Measurements from ENCODE around the gene TSPAN10. TPM values are rescaled to one million over a fixed set of nuclear protein-coding genes. Genes with fewer than 3 reads are reported as not detected.

TSPAN10 gene
- total RNA-seq, 2 experiments from 2014 or later, result 0.17 TPM; not detected in 1

- DNase-seq (no peak), ATAC-seq (ENCODE audit: poor library complexity) (no peak)
- no peaks in the 10 kb centered on the region for H3K36me3 ChIP-seq (ENCODE audit: insufficient read depth, low read length)
- Mint-ChIP-seq H3K9me3 (no peaks in the 10 kb centered on the region), H3K27me3 (no peaks in the 10 kb centered on the region), H3K27ac (no peak overlapping the region), H3K4me3 (no peak overlapping the region), H3K36me3 (ENCODE audit: low read depth) (peaks cover 4% of the 10 kb centered on the region), H3K4me1 (ENCODE audit: low read depth) (peaks cover 11% of the 10 kb centered on the region)
- no peak overlapping the region for H3K4me3 ChIP-seq (ENCODE audit: low read length)
- H3K9me3 ChIP-seq (ENCODE audit: control insufficient read depth in 1 of 2, insufficient read depth in 1 of 2, low read length in 2 of 2), result no peaks in the 10 kb centered on the region
- no peak for TF ChIP-seq CTCF (IDR thresholded peaks at IDR 0.05)
- H3K27ac ChIP-seq (ENCODE audit: low read depth in 1 of 2, low read length in 2 of 2), result no peak overlapping the region
- ChIA-PET POLR2A (no interaction called here), CTCF (no interaction called here)
- intact Hi-C loops (cut with DNase I, micrococcal nuclease), result no loop called here
- H3K27me3 ChIP-seq (ENCODE audit: control insufficient read depth in 1 of 2, insufficient read depth in 2 of 2, low read length in 2 of 2), result no peaks in the 10 kb centered on the region
- H3K4me1 ChIP-seq (ENCODE audit: insufficient read depth, low read length), result peaks cover 23% of the 10 kb centered on the region
Measured at GRCh38 chr17:81640011-81640410, 3.0 kb downstream of the TSPAN10 start.

- Histone ChIP-seq H3K4me1 (ENCODE audit: insufficient read depth, low read length) (peaks cover 7% of the 10 kb centered on the region), H3K27me3 (ENCODE audit: control insufficient read depth in 1 of 2, insufficient read depth in 2 of 2, low read length in 2 of 2) (no peaks in the 10 kb centered on the region), H3K4me3 (ENCODE audit: low read length) (no peak overlapping the region), H3K9me3 (ENCODE audit: control insufficient read depth in 1 of 2, insufficient read depth in 1 of 2, low read length in 2 of 2) (no peaks in the 10 kb centered on the region), H3K27ac (ENCODE audit: low read depth in 1 of 2, low read length in 2 of 2) (no peak overlapping the region), H3K36me3 (ENCODE audit: insufficient read depth, low read length) (no peaks in the 10 kb centered on the region)
- ChIA-PET POLR2A (no interaction called here), CTCF (no interaction called here)
- Mint-ChIP-seq H3K9me3 (no peaks in the 10 kb centered on the region), H3K36me3 (ENCODE audit: low read depth) (no peaks in the 10 kb centered on the region), H3K4me3 (no peak overlapping the region), H3K4me1 (ENCODE audit: low read depth) (no peaks in the 10 kb centered on the region), H3K27me3 (no peaks in the 10 kb centered on the region), H3K27ac (no peak overlapping the region)
- DNase-seq (no peak), ATAC-seq (ENCODE audit: poor library complexity) (no peak)
- TF ChIP-seq CTCF (IDR thresholded peaks at IDR 0.05), result no peak
- intact Hi-C loops (cut with DNase I, micrococcal nuclease), result no loop called here
Measured at GRCh38 chr17:81641825-81642489, 5.0 kb downstream of the TSPAN10 start.

GRCh38 chr17:81644496-81644895 lies 7.5 kb downstream of the TSPAN10 start:
- Mint-ChIP-seq H3K27me3 (peaks cover 15% of the 10 kb centered on the region), H3K27ac (no peak overlapping the region), H3K4me3 (no peak overlapping the region), H3K36me3 (ENCODE audit: low read depth) (no peaks in the 10 kb centered on the region), H3K9me3 (no peaks in the 10 kb centered on the region), H3K4me1 (ENCODE audit: low read depth) (no peaks in the 10 kb centered on the region)
- POLR2A ChIA-PET, result no interaction called here
- peaks cover 8 to 11% of the 10 kb centered on the region in 2 experiments for H3K27me3 ChIP-seq (ENCODE audit: control insufficient read depth in 1 of 2, insufficient read depth in 2 of 2, low read length in 2 of 2)
- H3K9me3 ChIP-seq (ENCODE audit: control insufficient read depth in 1 of 2, insufficient read depth in 1 of 2, low read length in 2 of 2), result peaks cover 0 to 14% of the 10 kb centered on the region in 2 experiments
- no peaks in the 10 kb centered on the region for H3K36me3 ChIP-seq (ENCODE audit: insufficient read depth, low read length)
- H3K27ac ChIP-seq (ENCODE audit: low read depth in 1 of 2, low read length in 2 of 2), result no peak overlapping the region
- H3K4me1 ChIP-seq (ENCODE audit: insufficient read depth, low read length), result no peaks in the 10 kb centered on the region
- CTCF ChIA-PET, result no interaction called here
- no peak for ATAC-seq (ENCODE audit: poor library complexity)
- DNase-seq, result no peak
- no peak for TF ChIP-seq CTCF (IDR thresholded peaks at IDR 0.05)
- intact Hi-C loops (cut with DNase I, micrococcal nuclease), result no loop called here
- no peak overlapping the region for H3K4me3 ChIP-seq (ENCODE audit: low read length)
